GM21381 (cell line): ENCODE results near the gene SERTAD4.
A peak's percentile ranks its signal among the peaks of the same experiment; 100 is the strongest.
"Not testable (repeated sequence)": the region's sequence is repeated elsewhere in the genome, so short reads cannot be mapped to it uniquely, and the experiment has no call there.

Experiments used
- ATAC-seq: cut with Tn5 transposase; IDR thresholded peaks from one replicate; pipeline ENCODE4 v1.9.1; 2021; ENCODE audit warnings: mild to moderate bottlenecking, moderate library complexity; ENCODE audit not compliant: unreplicated experiment

SERTAD4 gene

GRCh38 chr1:210257698-210258529 lies 25.3 kb downstream of the SERTAD4 start:
- no peak for ATAC-seq

- ATAC-seq = no peak
Observed at GRCh38 chr1:210259561-210259960, 27.0 kb downstream of the SERTAD4 start.

- no peak for ATAC-seq
Observed at GRCh38 chr1:210260096-210260495, 27.5 kb downstream of the SERTAD4 start.

- ATAC-seq = no peak
Observed at GRCh38 chr1:210262167-210262896, 29.7 kb downstream of the SERTAD4 start.

- ATAC-seq = no peak
Observed at GRCh38 chr1:210262897-210263272, 30.3 kb downstream of the SERTAD4 start.

GRCh38 chr1:210263963-210264362 lies 31.4 kb downstream of the SERTAD4 start:
- no peak for ATAC-seq

- no peak for ATAC-seq
Observed at GRCh38 chr1:210264496-210265380, 32.1 kb downstream of the SERTAD4 start.

GRCh38 chr1:210265392-210265955 lies 32.9 kb downstream of the SERTAD4 start:
- not testable (repeated sequence) for ATAC-seq

GRCh38 chr1:210269981-210270380 lies 37.4 kb downstream of the SERTAD4 start:
- ATAC-seq = no peak

GRCh38 chr1:210272666-210273065 lies 40.1 kb downstream of the SERTAD4 start:
- no peak for ATAC-seq

GRCh38 chr1:210280221-210280620 lies 47.6 kb downstream of the SERTAD4 start:
- no peak for ATAC-seq

GRCh38 chr1:210288116-210288515 lies 55.5 kb downstream of the SERTAD4 start:
- ATAC-seq = no peak

GRCh38 chr1:210289248-210289647 lies 56.7 kb downstream of the SERTAD4 start:
- ATAC-seq = no peak

GRCh38 chr1:210291081-210291764 lies 58.6 kb downstream of the SERTAD4 start:
- no peak for ATAC-seq

- no peak for ATAC-seq
Observed at GRCh38 chr1:210291786-210292230, 59.2 kb downstream of the SERTAD4 start.

GRCh38 chr1:210292231-210292871 lies 59.8 kb downstream of the SERTAD4 start:
- peak; percentile 66 for ATAC-seq

GRCh38 chr1:210293171-210293607 lies 60.6 kb downstream of the SERTAD4 start:
- ATAC-seq = no peak

- ATAC-seq = no peak
Observed at GRCh38 chr1:210294999-210295745, 62.6 kb downstream of the SERTAD4 start.
